ENCODE measurements around the gene PRR13.

The PRR13 gene

DNA sequence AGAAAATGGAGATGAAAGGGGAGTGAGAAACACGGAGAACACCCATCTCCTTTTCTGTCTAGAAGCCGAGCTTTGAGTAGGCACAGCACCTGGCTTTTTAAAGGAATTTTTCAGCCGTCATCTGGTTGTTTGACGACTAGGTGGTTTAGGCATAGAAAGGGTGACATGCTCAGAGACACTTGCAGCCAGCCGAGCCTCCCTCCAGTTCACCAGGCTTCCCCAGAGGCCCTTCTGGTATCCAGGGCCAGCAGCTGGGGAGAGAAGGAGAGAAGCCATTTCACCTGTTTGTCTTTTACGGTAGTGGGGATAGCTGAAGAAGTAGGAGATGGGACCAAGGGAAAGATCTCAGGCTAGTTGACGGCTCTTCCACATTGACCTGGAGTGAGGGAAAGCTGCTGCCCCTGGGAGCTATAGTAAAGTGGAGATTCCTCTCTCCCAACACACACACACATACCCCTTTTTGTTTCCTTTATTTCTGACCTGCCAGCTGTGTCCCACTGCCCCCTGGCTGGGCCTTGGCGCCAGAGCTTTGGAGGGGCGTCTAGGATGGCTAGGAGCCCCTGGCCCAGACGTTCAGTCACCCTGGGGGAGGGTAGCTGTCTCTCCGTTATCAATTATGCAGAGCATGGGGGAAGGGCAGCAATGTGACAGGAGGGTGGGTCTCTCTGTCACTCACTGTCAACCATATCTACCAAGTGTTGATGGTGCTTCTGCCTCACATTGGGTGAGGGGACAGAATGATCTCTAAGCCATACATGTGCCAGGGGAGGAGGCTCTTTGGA lies 52.3 kb downstream of the PRR13 start:
- no peak for DNase-seq (ENCODE audit: low spot score)
